RWPE2 (cell line): ENCODE measurements around the gene GCNT1.

ENCODE experiments used
- ATAC-seq: fragments of 200-7000 bp; cut with Tn5 transposase; 3 replicates; pipeline ENCODE4 v1.9.1; 2021; ENCODE audit warnings: low read depth
- DNase-seq: peaks from one replicate; pipeline ENCODE4 v3.0.0-alpha.2; 2020; ENCODE audit warnings: low spot score
- H3K27ac ChIP-seq: fragments of 450-650 bp; 2 replicates; pipeline ENCODE4 v1.5.1; 2017; ENCODE audit warnings: mild to moderate bottlenecking; ENCODE audit not compliant: poor library complexity, severe bottlenecking
- H3K27me3 ChIP-seq: fragments of 250-450 bp; sonication (Bioruptor Pico); 2 replicates; pipeline ENCODE4 v1.5.1; 2021; ENCODE audit warnings: mild to moderate bottlenecking, moderate library complexity; ENCODE audit not compliant: insufficient read depth, poor library complexity, severe bottlenecking
- H3K36me3 ChIP-seq: fragments of 250-450 bp; sonication (Bioruptor Pico); 2 replicates; pipeline ENCODE4 v1.5.1; 2020; ENCODE audit warnings: low read depth, mild to moderate bottlenecking, moderate library complexity
- H3K4me1 ChIP-seq: fragments of 250-450 bp; sonication (Bioruptor Pico); 2 replicates; pipeline ENCODE4 v1.5.1; 2021; ENCODE audit warnings: mild to moderate bottlenecking, moderate library complexity; ENCODE audit not compliant: insufficient read depth, poor library complexity, severe bottlenecking
- H3K4me3 ChIP-seq: fragments of 250-450 bp; sonication (Bioruptor Pico); 2 replicates; pipeline ENCODE4 v1.5.1; 2021; ENCODE audit warnings: mild to moderate bottlenecking, moderate library complexity; ENCODE audit not compliant: severe bottlenecking
- H3K9me3 ChIP-seq: fragments of 250-450 bp; sonication (Bioruptor Pico); 2 replicates; pipeline ENCODE4 v1.5.1; 2021; ENCODE audit warnings: mild to moderate bottlenecking, moderate library complexity; ENCODE audit not compliant: severe bottlenecking
- TF ChIP-seq, protein P1 (sequence below): fragments of 450-650 bp; IDR thresholded peaks from one replicate; pipeline ENCODE4 v1.5.1; 2017; ENCODE audit warnings: mild to moderate bottlenecking, moderate library complexity; ENCODE audit not compliant: poor library complexity, severe bottlenecking

GCNT1 gene

DNA sequence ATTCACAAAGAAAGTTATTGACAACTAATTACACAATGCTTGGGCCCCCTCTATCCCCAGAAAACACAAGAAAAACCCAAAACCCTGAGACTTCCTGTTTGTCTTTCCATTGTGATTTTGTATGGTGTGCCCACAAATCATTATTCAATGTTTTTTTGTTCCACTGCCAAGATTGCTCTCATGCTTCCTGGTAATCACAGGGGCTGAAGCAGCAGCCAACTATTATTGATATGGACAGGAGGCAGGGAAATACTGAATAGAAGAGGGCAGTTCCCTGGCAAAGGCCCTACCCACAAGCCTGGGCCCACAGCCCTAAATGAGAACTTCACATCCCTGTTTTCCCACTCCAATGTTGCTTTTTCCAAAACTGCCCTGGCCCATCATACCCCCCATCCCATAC lies 43.3 kb upstream of the GCNT1 start:
- H3K4me1 ChIP-seq = peaks cover 14% of the 10 kb centered on the region
- H3K36me3 ChIP-seq = no peaks in the 10 kb centered on the region
- no peaks in the 10 kb centered on the region for H3K27me3 ChIP-seq
- TF ChIP-seq, protein P1, sequence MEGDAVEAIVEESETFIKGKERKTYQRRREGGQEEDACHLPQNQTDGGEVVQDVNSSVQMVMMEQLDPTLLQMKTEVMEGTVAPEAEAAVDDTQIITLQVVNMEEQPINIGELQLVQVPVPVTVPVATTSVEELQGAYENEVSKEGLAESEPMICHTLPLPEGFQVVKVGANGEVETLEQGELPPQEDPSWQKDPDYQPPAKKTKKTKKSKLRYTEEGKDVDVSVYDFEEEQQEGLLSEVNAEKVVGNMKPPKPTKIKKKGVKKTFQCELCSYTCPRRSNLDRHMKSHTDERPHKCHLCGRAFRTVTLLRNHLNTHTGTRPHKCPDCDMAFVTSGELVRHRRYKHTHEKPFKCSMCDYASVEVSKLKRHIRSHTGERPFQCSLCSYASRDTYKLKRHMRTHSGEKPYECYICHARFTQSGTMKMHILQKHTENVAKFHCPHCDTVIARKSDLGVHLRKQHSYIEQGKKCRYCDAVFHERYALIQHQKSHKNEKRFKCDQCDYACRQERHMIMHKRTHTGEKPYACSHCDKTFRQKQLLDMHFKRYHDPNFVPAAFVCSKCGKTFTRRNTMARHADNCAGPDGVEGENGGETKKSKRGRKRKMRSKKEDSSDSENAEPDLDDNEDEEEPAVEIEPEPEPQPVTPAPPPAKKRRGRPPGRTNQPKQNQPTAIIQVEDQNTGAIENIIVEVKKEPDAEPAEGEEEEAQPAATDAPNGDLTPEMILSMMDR = no peak
- DNase-seq (no peak), ATAC-seq (no peak)
- H3K4me3 ChIP-seq = no peak overlapping the region
- H3K27ac ChIP-seq = peak overlapping the region; percentile 24
- H3K9me3 ChIP-seq = no peaks in the 10 kb centered on the region

DNA sequence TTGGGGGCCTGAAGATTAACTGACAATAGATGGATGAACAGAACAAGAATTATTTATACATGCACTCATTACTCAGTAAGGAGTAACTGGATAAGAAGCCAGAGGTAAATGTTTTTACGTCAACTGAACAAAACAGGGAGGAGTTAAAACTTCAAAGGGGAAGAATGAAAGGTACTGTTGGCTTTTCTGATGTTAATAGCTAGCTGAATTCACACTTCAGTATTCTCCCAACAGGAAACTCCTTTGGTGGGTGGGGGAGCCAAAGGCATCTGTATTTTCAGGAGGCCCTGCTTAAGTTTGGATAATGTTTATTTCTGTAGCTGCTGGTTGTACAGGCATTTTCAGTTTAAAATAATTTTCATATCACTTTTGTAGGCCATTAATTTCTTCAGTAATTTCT lies 41.6 kb upstream of the GCNT1 start:
- Histone ChIP-seq H3K27ac (no peak overlapping the region), H3K4me1 (peaks cover 14% of the 10 kb centered on the region), H3K9me3 (no peaks in the 10 kb centered on the region), H3K27me3 (no peaks in the 10 kb centered on the region), H3K36me3 (no peaks in the 10 kb centered on the region), H3K4me3 (no peak overlapping the region)
- DNase-seq = no peak
- TF ChIP-seq, protein P1 = no peak
- ATAC-seq = no peak

DNA sequence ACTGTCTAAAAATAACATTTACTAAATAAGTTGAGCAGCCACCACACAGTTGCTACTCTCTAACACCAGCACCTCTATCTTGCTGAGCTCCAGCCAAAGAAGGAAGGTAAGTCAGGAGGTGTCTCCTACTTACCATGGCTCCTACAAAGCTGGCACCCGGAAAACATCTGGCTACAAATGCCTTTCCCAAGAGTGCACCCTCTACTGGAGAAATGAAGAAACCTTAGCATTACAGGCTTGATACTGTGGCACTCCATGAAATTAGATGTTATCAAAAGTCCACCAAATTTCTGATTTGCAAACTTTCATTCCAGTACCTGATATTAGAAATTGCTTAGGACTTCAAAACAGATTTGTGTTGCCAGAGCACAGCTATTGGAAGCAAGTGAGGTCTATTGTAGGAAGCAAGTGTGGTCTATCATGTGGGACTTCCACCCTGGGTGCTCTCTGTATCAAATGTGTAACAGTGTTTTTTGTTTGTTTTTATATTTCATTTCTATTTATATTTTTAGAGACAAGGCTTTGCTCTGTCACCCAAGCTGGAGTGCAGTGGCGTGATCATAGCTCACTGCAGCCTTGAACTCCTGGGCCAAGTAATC lies 39.1 kb upstream of the GCNT1 start:
- Histone ChIP-seq H3K9me3 (no peaks in the 10 kb centered on the region), H3K4me1 (peaks cover 9% of the 10 kb centered on the region), H3K27ac (no peak overlapping the region), H3K27me3 (no peaks in the 10 kb centered on the region), H3K4me3 (no peak overlapping the region), H3K36me3 (no peaks in the 10 kb centered on the region)
- TF ChIP-seq, protein P1 = peak; percentile 49
- ATAC-seq (no peak), DNase-seq (no peak)

DNA sequence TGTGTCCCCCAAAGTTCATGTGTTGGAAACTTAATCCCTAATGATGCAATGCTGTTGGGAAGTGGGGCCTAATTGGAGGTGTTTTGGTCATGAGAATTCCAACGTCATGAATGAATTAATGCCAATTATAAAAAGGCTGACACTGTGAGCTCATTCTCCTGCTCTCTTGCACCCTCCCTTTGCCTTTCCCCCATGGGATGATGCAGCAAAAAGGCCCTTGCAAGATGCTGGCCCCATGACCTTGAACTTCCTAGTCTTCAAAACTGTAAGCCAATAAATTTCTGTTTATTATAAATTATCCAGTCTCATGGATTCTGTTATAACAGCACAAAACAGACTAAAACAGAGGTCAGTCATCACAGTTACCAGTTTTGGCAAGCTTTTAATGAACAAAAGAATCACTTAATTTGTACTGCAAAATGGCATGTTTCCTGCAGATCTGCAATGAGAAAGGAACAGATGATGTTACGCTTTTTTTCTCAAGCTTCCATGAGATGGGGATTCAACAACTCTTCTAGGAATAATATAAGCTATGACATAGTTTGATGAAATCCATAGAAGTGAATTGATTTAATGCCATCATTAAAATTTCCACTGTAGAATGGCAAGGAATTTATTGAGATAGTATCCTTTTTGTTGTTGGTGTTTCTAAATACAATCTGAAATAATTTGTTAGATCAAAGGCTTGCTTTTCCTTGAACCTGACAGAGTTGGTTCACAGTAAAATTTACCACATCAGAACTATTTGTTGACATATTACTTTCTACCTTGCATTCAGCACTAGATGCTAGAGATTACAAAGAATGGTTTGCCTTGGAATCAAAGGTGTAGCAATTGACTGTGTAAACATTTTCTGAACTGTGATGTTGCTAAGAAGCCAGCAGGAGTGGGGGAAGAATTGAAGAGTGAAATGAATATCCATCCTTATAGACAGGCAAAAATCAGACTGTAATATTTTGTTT lies 35.5 kb upstream of the GCNT1 start:
- no peak overlapping the region for H3K4me3 ChIP-seq
- ATAC-seq (no peak), DNase-seq (no peak)
- H3K27me3 ChIP-seq = no peaks in the 10 kb centered on the region
- no peak overlapping the region for H3K27ac ChIP-seq
- H3K36me3 ChIP-seq = no peaks in the 10 kb centered on the region
- TF ChIP-seq, protein P1 = no peak
- no peaks in the 10 kb centered on the region for H3K9me3 ChIP-seq
- H3K4me1 ChIP-seq = no peaks in the 10 kb centered on the region
